Brain microvascular endothelial cell (primary cell): ENCODE results near the gene EMC9.

Experiments
- DNase-seq: peaks from one replicate; pipeline ENCODE4 v3.0.0-alpha.2; 2020
- H3K27ac ChIP-seq: fragments of 250-450 bp; sonication (Bioruptor Pico); 2 replicates; pipeline ENCODE4 v1.5.1; 2020; ENCODE audit warnings: mild to moderate bottlenecking, moderate library complexity
- H3K27me3 ChIP-seq: fragments of 250-450 bp; sonication (Bioruptor Pico); replicated peaks from 2 replicates; pipeline ENCODE4 v1.5.1; 2020; ENCODE audit warnings: mild to moderate bottlenecking
- H3K36me3 ChIP-seq: fragments of 250-450 bp; sonication (Bioruptor Pico); replicated peaks from 2 replicates; pipeline ENCODE4 v1.5.1; 2020; ENCODE audit warnings: mild to moderate bottlenecking
- H3K4me3 ChIP-seq: 2 replicates; pipeline ENCODE4 v1.5.1; 2011; ENCODE audit warnings: low read depth, mild to moderate bottlenecking, control low read depth, low read length, moderate library complexity
- CTCF ChIP-seq: IDR thresholded peaks from 2 replicates; pipeline ENCODE4 v1.5.1; 2011; ENCODE audit warnings: low read depth, mild to moderate bottlenecking, moderate library complexity, low read length, control low read depth, inconsistent platforms; ENCODE audit errors: missing control alignments
- in situ Hi-C: cut with HindIII; loops from 2 replicates; pipeline ENCODE4 v1.10.0; 2017; ENCODE audit warnings: low sequenced_read_pairs, low pct_ligation_motif_present

EMC9 gene

GRCh38 chr14:24095271-24096068 lies 45.9 kb downstream of the EMC9 start:
- no peak for DNase-seq
- in situ Hi-C loops, result no loop called here
- Histone ChIP-seq H3K4me3 (peak overlapping the region; percentile 74), H3K36me3 (no peaks in the 10 kb centered on the region), H3K27me3 (no peaks in the 10 kb centered on the region), H3K27ac (no peak overlapping the region)
- no peak for TF ChIP-seq CTCF

- DNase-seq, result no peak
- Histone ChIP-seq H3K4me3 (peak overlapping the region; percentile 74), H3K27me3 (no peaks in the 10 kb centered on the region), H3K36me3 (no peaks in the 10 kb centered on the region), H3K27ac (no peak overlapping the region)
- in situ Hi-C loops, result no loop called here
- no peak for TF ChIP-seq CTCF
These were observed 46.5 kb downstream of the EMC9 start for GRCh38 chr14:24094841-24095270.

GRCh38 chr14:24093901-24094840 lies 47.2 kb downstream of the EMC9 start, which contains the start of gene PCK2:
Gene PCK2 (plus strand): TSS chr14:24094311. CDS start chr14:24094406, 95 bp downstream.
- in situ Hi-C loops, result no loop called here
- peak; percentile 68 for DNase-seq
- no peaks in the 10 kb centered on the region for H3K27me3 ChIP-seq
- peak within 1 kb of the TSS; percentile 25 for H3K27ac ChIP-seq
- peak; percentile 5 for TF ChIP-seq CTCF
- H3K36me3 ChIP-seq, result no peaks in the 10 kb centered on the region
- H3K4me3 ChIP-seq, result peak within 1 kb of the TSS; percentile 74

- no peaks in the 10 kb centered on the region for H3K27me3 ChIP-seq
- no peak for TF ChIP-seq CTCF
- no peak overlapping the region for H3K27ac ChIP-seq
- in situ Hi-C loops, result no loop called here
- H3K36me3 ChIP-seq, result no peaks in the 10 kb centered on the region
- no peak for DNase-seq
- peak overlapping the region; percentile 74 for H3K4me3 ChIP-seq
These were observed 48.0 kb downstream of the EMC9 start for GRCh38 chr14:24093207-24093900.

GRCh38 chr14:24092505-24093206 lies 48.7 kb downstream of the EMC9 start:
- TF ChIP-seq CTCF, result no peak
- Histone ChIP-seq H3K27me3 (no peaks in the 10 kb centered on the region), H3K36me3 (no peaks in the 10 kb centered on the region), H3K4me3 (no peak overlapping the region), H3K27ac (no peak overlapping the region)
- no peak for DNase-seq
- in situ Hi-C loops, result no loop called here
